Measurements from ENCODE around the gene CDK2AP2.
A peak's percentile ranks its signal among the peaks of the same experiment; 100 is the strongest.

CDK2AP2 gene

GRCh38 chr11:67503119-67504004 is 4.6 kb downstream of the CDK2AP2 start:
- no peak for DNase-seq

DNA sequence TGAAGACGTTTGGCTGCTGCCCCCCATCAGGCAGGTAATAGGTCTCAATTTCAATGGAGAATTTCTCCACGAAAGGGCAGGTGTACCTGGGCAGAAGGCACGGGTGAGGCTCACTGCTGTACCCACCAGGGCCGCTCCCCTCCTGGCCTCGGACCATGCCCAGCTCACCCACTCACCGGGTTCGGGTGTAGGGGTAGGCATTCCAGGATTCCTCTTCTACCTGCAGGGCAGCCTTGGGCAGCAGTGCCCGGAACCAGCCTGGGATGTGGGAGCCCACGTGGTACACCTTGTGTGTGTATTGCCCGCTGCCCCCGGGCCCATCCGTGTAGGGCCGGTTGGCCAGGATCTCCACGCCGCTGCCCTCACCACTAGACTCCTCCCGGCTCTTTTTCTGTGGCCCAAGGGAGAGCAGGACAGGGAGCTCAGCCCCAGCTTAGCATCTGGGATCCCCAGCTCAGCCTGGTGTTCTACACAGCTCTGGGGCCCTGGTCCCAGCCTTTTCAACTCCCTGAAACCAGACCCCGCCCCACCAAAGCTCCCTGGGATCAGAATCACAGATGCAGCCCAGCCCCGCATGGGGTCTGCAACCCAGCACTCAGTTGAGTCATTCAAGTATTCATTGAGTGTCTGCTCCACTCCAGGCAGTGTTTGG is 5.5 kb downstream of the CDK2AP2 start:
- DNase-seq = no peak

GRCh38 chr11:67501854-67502253 is 6.1 kb downstream of the CDK2AP2 start:
- no peak for DNase-seq

DNA sequence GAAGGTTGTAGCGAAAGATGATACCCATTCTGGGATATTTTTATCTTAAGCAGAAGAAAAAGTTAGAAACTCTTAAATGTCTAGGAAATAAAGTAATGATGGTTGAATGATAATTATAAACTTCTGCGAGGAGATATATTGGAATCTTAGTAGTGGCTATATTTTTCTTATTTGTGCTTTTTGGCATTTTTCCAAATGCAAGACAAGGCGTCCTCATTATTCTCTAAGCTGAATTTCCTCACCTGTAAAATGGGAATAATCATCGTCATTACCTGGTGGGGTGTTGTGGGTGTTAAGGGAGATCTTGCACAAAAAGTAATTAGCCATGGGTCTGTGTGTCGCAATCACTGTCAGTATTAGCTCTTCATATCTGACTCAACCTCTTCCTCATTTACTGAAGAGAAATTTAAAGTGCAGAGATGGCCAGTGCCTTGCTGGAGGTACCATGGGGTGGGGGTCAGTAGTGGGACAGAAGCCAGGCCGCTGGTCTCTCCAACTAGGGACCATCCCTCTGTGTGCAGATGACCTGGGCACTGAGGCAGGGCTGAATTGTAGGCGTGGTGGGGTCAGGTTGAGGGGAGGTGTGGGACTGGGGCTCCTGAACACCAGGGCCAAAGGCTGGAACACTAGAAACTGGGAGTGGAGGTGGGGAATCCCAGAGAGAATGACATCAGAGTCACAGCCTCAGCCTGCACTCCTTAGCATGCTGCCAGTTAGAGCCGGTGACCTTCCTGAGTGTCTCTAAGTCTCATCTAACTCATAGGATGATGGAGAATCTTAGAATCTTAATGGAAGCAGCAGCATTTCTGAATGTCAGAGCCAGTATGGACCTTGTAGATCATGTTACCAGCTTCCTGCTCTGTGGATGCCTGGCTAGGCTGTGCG is 6.9 kb downstream of the CDK2AP2 start:
- no peak for DNase-seq

DNA sequence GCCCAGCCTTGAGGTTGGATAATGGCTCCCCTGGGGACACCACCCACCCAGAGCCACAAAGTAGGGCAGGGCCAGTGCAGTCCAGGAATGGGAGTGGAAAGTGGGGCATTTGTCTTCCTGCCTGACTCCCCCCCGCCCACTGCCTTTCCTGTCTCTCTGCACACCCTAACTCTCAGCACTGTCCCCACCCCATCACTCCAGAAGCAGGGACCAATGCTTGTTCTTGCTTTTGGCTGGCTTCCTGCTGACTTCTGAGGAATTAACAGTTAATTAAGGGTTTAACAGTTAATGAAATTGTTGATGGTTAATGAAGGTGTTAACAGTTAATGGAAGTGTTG is 7.5 kb downstream of the CDK2AP2 start:
- no peak for DNase-seq

- DNase-seq = no peak
Measured at GRCh38 chr11:67499808-67500483, 8.0 kb downstream of the CDK2AP2 start.

DNA sequence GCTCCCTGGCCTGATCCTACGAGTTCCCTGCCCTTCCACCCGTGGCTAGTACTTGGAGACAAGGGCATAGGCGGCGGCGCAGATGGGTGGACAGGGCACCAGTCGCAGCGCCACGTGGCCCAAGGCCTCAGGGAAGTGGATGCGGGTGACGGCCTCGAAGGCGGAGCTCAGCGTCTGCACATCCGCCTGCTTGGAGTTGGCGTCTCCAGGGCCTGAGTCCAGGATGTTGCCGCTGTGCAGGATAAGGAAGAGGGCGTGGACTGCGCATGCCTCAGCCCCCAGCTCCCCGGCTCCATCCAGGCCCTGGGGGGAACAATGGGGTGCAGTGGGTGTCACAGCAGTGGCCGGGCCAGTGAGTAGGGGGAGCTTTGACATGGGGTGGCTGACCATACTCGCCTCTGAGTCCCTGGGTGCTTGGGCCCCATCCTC is 9.4 kb downstream of the CDK2AP2 start:
- DNase-seq = no peak

DNA sequence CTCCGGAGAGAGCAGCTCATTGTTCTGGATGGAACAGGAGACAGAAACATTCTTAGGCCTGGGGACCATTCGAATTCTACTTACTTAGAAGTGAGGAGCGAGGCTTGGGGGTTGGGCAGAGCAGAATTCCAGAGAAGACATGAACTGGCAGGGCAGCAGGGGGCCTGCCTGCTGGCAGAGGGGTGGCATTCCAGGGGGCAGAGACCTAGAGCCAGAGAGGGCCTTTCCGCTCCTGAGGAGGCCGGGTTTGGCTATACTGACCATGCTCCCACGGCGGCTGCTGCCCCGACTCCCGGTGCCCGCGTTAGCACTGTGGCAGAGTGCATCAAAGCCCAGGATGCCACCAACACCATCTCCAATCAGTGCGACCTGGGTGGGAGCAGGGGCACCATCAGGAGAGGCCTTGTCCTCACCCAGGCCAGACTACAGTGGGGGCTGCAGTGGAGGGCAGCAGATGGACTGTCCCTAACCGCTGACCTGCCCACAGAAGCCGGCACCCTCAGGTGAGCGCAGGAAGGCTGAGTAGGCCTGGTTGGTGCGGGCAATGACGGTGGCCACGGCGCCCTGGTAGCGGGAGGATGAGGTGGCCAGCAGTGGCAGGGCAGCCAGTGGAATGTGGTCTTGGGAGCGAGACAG is 10.2 kb downstream of the CDK2AP2 start:
- DNase-seq = no peak

GRCh38 chr11:67496113-67496512 is 11.8 kb downstream of the CDK2AP2 start:
- no peak for DNase-seq

DNA sequence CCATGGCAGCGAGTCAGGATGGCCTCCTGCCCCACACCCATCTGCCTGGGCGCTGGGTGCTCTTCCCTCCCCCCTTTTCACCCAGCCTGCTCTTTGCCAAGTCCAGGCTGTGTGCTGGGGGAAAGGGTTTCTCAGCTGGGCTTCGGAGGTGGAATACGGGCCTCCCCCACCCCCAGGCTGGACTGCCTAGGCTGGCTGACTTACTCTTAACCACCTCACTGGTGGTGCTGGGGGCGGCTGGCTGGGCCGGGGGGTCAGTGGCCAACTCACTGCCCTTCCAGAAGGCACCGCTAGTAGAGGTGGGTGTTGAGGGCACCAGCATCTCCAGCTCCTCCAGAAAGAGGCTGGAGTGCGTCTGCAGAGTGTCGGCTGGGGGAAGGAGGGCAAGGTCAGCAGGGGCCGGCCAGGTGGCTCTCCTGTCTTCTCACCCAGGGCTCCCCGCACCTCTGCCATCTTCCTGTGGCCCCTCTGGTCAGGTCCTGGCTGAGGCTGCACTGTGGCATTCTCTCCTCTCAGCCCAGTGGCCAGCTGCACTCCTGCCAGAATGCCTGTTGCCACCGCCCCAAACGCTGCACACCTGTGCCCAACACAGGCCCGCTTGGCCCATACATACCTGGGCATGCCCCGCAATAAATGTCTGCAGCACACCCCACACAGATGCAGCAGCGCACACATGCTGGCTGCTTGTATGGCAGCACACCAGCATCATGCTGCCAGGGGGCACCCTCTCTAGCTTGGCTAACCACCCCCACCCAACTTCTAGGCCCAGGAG is 12.5 kb downstream of the CDK2AP2 start:
- DNase-seq = no peak

- peak in 1 of 2 donors; percentile 5 for DNase-seq
Measured at GRCh38 chr11:67494371-67495233, 13.4 kb downstream of the CDK2AP2 start.

GRCh38 chr11:67493548-67494370 is 14.2 kb downstream of the CDK2AP2 start:
- DNase-seq = no peak

DNA sequence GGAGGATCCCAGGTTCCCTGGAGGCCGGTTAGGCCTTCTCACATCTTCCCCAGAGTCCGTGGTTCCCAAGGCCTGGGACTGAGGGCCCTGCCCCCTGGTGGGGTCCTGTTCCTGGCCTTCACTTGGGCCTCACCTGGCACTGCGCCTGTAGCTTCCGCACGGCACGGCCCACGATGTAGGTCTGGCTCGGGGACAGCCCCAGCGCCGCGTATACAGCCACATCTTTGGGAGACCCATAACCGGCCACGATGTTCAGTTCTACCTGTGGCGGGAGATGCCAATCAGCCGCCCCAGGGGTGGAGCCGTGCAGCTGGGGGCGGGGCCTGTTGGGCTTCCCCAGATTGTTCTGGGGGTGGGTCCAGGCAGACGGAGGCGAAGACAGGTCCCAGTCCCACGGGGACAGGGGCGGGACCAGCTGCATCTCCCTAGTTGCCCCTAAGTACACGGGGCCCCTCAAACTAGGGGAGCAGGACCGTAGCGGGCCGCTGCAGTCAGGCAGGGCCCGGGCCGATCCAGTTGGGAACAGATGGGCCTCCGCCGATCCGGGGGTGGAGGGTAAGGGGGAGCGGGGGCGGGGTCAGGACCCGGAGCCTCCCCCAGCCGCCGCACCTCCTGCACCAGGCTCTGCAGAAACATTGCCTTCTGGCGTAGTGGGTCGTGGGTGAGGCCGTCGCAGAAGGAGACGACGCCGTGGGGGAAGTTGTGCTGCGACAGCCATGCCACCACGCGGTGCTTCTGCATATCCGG is 15.0 kb downstream of the CDK2AP2 start:
- peak in 1 of 2 donors; percentile 56 for DNase-seq

GRCh38 chr11:67492069-67492727 is 15.8 kb downstream of the CDK2AP2 start:
- no peak for DNase-seq

GRCh38 chr11:67491276-67492068 is 16.5 kb downstream of the CDK2AP2 start:
- DNase-seq = no peak

- DNase-seq = peak in 1 of 2 donors; percentile 6
Measured at GRCh38 chr11:67490727-67491065, 17.3 kb downstream of the CDK2AP2 start.

Data from stimulated activated CD4-positive, alpha-beta T cell treated with anti-CD3 and anti-CD28 coated beads, Interleukin-2, amount 100 ng/mL, for 24 hours (primary cell).